Occipital lobe (tissue), 2 donors: Measurements from ENCODE around the gene COX17. TPM values are rescaled to one million over a fixed set of nuclear protein-coding genes. Genes with fewer than 3 reads are reported as not detected.
"Not testable (repeated sequence)": the region's sequence is repeated elsewhere in the genome, so short reads cannot be mapped to it uniquely, and the experiment has no call there.

Experiments used
- DNase-seq: peaks from one replicate; lab custom pipeline; 2025; lab: John Stamatoyannopoulos, UW
- total RNA-seq: library from RNA; depleted of rRNA; stranded (reverse); fragments of >200 nt; gene quantifications from one replicate; pipeline ENCODE4 v1.2.3, GENCODE V29; 2014

Gene COX17
- 16.8 TPM for total RNA-seq

DNA sequence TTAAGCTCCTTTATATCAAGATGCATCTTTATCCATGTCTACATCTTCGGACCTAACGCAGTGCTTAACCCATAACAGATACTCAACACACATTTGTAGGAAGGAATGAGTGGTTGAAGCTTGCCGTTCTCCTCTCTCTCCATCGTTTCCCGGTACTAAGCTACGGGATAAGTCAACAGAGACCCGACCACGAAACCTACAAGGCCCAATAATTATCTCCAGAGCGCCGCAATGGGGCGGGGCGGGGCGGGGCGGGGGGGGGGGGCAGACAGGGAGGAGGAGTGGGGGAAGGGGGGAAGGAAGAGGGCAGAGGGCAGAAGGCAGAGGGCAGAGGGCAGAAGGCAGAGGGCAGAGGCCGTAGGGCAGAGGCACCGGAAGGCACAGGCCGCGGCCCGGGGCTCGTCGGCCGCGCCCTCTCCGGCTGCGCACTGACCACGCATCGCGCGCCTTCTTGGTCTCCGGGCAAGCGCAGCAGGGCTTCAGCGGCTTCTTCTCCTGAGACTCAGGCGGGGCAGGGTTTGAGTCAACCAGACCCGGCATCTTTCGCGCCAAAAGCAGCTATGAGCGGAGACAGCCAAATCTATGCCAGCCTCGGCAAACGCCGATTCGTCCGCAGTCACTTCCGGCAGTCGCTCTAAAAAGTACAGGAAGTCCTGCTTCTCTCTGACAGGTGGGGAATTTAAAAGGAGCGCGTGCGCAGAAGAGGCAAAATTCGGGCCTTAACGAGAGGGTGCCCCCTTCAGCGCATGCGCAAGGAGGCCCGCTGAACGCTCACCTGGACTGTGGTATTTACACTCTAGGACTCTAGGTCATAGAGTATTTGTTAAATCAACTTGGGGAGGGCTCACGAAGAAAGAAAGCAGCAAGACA, at the start of gene COX17:
COX17 (minus strand) TSS at position 636 of the 870 bp plus-strand sequence; CDS start at position 540, 96 bp downstream.
- DNase-seq: peak; percentile 85

DNA sequence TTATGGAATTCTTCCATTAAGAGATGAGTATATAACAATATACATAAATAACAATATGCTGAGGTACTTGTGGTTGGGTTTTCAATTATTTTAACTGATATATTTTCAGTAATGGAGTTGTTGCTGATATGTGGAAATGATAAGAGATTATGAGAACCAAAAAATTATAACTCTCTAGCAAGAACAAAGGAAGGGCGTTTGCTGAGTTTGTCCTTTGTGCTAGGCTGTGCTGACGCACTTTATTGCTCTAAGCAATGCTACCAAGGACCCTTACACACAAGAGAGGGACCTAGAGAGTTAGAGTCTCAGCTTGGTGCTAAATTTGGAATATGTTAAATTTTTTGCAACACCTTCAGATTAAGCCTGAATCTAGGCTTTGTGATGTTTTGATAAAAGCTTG, 49.7 kb upstream of the COX17 start:
- no peak for DNase-seq

DNA sequence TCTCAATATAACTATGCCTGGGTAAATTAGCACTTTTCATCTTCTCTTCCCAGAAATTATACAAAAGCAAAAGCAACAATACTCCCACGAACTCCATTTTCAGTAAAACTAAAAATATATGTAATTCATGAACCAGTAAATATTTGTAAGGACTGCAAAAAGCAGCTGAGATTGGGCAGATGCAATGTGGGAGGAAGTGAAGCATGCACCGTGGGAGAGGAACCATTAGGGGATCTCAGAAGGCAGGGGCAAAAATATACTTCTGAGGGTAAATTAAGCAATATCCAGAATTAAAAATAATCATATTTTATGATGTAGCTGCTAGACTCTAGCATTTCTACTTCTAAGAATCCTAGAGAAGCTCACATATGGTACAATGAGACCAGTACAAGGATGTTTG, 45.8 kb upstream of the COX17 start:
- no peak for DNase-seq

DNA sequence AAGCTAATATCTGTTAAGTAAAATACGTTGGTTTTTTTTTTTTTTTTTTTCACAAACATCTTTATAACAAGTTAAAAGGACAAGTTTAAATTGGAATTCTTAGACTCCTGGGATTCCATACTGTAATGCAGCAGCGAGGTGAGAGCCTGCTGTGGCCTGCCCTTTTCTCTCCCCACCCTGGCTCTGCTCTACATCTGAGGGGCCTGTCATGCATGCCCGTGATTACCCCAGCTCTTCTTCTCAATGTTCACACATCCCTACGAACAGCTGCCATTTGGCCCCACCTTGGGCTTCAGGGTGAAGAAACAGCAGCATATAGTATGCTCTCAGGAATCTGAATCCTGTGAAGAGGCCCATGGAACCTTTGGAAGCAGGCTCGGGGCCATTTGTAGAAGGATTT, 40.3 kb upstream of the COX17 start:
- DNase-seq: no peak

GRCh38 chr3:119716998-119717397, 39.8 kb upstream of the COX17 start:
- no peak for DNase-seq

- no peak for DNase-seq
Observed at GRCh38 chr3:119715105-119715504, 37.9 kb upstream of the COX17 start.

GRCh38 chr3:119703820-119704531, 26.8 kb upstream of the COX17 start:
- DNase-seq: no peak

DNA sequence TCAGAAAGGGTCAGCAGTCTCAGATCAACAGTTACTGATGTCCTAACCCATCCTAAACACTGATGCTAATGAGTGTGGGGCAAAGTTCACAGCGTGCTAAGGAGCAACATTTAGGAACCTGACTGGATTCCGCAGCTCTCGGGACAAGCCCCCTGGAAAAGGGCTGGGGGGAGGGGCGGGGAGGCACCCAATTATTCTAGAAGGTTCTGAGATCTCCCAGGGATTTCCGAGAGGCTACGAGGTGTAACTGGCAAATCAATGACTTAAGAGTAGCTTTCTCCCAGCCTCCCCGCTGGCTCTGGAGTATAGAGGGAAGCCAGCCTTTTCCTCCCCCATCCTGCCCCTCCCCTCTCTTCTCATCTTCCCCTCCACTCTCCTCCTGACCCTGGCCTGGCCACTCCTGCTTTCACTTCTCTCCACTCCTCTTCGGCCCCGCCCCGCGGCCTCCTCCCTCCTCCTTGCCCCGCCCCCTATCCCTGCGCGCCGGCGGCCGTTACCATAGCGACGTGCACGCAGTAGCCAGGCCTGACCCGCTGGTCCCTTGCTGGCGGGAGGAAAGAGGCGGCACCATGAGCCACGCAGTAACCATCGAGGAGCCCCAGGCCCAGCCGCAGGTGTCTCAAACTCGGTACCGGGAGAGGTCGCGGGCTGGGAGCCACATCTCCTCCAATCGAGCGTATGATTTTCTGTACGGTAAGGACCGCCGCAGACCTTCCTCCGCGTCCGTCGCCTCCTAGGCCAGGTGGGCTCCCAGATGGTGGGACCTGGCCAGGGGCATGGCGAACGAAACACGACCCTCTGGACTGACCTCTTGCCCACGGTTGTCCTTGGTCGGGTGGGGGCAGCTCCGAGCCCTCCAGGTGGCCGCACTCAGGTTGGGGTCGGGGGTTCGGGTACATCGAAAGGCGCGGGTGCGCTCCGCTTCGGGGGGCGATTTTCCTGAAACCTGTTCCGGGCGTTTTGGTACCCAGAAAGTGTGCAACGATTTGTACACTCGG, 25.6 kb upstream of the COX17 start, which contains the start of gene CFAP91:
CFAP91 (plus strand) TSS at position 493 of the 998 bp plus-strand sequence; CDS start at position 570, 77 bp downstream.
- DNase-seq: peak; percentile 90

DNA sequence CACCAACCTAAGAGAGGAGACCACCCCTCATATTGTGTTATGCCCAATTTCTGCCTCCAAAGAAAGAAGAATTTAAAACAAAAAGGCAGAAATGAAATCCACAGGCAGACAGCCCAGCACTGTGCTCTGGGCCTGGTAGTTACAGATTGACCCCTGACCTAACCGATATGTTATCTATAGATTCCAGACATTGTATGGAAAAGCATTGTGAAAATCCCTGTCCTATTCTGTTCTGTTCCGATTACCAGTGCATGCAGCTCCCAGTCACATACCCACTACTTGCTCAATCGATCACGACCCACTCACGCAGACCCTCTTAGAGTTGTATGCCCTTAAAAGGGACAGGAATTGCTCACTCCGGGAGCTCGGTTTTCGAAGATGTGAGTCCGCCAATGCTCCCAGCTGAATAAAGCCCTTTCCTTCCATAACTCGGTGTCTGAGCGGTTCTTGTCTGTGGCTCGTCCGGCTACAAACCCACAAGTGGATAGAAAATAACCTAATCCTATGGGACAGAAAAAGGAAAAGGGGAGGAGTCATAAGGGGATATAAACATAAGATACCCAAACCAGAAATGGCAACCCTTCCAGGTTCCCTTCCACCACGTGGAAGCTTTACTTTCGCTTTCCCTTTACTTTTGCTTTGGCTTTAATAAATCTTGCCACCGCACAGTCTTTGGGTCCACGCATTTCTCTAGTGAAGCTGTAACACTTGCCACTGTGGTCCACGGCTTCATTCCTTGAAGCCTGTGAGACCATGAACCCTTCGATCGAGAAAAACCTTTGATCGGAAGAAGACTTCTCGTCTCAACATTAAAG, 23.9 kb upstream of the COX17 start:
- DNase-seq: no peak

GRCh38 chr3:119700269-119700919, 23.2 kb upstream of the COX17 start:
- DNase-seq: no peak

GRCh38 chr3:119697394-119697793, 20.2 kb upstream of the COX17 start:
- DNase-seq: no peak

- DNase-seq: no peak
Observed at GRCh38 chr3:119695480-119695879, 18.3 kb upstream of the COX17 start.

DNA sequence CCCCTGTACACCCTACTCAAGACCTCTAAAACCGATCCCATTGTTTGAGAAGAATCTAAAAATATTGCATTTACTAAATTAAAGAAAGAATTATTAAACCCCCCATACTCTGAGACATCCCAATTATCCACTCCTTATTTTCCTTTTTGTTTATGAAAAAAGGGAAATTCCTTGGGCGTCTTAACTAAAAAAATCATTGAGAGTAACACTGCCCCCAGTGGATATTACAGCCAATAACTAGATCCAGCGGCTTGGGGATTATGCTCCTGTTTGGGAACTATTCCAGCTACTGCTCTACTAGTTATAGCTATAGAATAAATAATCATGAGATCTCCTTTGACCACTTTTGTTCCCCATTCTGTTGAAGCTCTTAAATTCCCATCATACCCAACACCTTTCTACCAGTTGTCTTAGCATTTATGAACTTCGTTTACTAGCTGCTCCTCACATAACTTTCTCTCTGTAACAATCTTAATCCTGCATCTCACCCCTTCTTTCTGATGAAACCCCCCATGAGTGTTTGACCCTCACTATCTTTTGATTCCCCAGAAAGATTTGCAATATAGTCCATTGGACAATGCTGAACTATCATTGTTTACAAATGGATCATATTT, 12.9 kb upstream of the COX17 start:
- no peak for DNase-seq

GRCh38 chr3:119683421-119683820, 6.2 kb upstream of the COX17 start:
- DNase-seq: no peak

DNA sequence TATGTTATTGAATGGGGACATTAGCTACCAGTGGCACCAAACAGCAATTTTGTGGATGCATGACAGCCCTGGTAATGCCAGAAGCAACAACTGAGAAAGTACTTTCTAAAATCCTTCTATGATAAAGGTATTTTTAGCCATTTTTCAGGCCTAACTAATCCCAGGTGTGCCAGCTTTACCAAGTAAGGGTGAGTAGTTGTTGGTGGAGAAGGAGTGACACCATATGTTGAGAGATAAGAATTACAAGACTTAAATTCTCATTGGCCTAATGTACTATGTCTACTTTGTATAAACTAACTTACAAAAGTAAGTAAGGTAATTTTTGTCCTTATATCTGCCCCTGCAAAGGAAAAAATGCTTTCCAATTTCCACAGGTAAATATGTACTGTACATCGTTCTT, 4.1 kb upstream of the COX17 start:
- no peak for DNase-seq

DNA sequence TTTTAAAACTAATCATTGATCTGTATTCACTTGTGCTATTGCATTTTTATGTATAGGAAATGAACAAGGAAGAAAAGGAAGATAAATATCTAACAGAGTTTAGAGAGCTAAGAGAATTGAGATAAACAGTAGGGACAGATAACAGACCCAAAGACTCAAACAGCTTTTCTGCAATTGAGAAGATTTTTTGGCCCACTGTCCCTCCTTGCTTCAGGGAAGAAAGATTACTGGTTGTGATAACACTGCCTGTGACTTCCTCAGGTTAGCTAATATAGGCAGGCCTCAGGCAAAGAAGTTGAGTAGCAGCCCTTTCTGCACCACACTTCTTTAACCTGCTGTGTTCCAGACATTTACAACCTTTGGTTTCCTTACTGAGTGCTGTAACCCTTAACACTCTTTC, 2.7 kb upstream of the COX17 start:
- DNase-seq: no peak

GRCh38 chr3:119678209-119678608, 1.0 kb upstream of the COX17 start:
- not testable (repeated sequence) for DNase-seq

GRCh38 chr3:119677641-119677934, 382 bp upstream of the COX17 start:
- no peak for DNase-seq

- DNase-seq: no peak
Observed at GRCh38 chr3:119676020-119676419, 1.2 kb downstream of the COX17 start.
